ENCODE measurements around the gene ADAM11.

Gene ADAM11

GRCh38 chr17:44759086-44759915 is 513 bp downstream of the ADAM11 start:
- no peak for DNase-seq

GRCh38 chr17:44759916-44760243 is 1.1 kb downstream of the ADAM11 start:
- DNase-seq: no peak

- no peak for DNase-seq
Observed at GRCh38 chr17:44760474-44761308, 1.9 kb downstream of the ADAM11 start.

- DNase-seq: no peak
Observed at GRCh38 chr17:44761932-44762810, 3.4 kb downstream of the ADAM11 start.

- no peak for DNase-seq
Observed at GRCh38 chr17:44763170-44763569, 4.4 kb downstream of the ADAM11 start.

GRCh38 chr17:44765965-44766364 is 7.2 kb downstream of the ADAM11 start:
- no peak for DNase-seq

- no peak for DNase-seq
Observed at GRCh38 chr17:44766409-44767038, 7.7 kb downstream of the ADAM11 start.

GRCh38 chr17:44767493-44767892 is 8.7 kb downstream of the ADAM11 start:
- no peak for DNase-seq

GRCh38 chr17:44768505-44769142 is 9.8 kb downstream of the ADAM11 start:
- no peak for DNase-seq

GRCh38 chr17:44769230-44769629 is 10.4 kb downstream of the ADAM11 start:
- no peak for DNase-seq

GRCh38 chr17:44769647-44770084 is 10.9 kb downstream of the ADAM11 start:
- no peak for DNase-seq

GRCh38 chr17:44770166-44770925 is 11.6 kb downstream of the ADAM11 start:
- no peak for DNase-seq

GRCh38 chr17:44772308-44773045 is 13.7 kb downstream of the ADAM11 start:
- DNase-seq: no peak

GRCh38 chr17:44773140-44773539 is 14.4 kb downstream of the ADAM11 start:
- DNase-seq: no peak

GRCh38 chr17:44774271-44775135 is 15.7 kb downstream of the ADAM11 start:
- DNase-seq: peak; percentile 98

- peak; percentile 99 for DNase-seq
Observed at GRCh38 chr17:44775136-44775837, 16.5 kb downstream of the ADAM11 start.

- DNase-seq: no peak
Observed at GRCh38 chr17:44775838-44776621, 17.2 kb downstream of the ADAM11 start.
